Loucy (cell line): ENCODE data around the gene TANGO2.

Experiments used
- H2AFZ ChIP-seq: fragments of 200-600 bp; sonication (generic); 2 replicates; pipeline ENCODE4 v1.6.0; 2016; ENCODE audit warnings: antibody characterized with exemption, mild to moderate bottlenecking, low read length, moderate library complexity
- H3F3A ChIP-seq: fragments of 200-600 bp; 2 replicates; pipeline ENCODE4 v1.6.0; 2016; ENCODE audit warnings: antibody characterized with exemption, low read depth, mild to moderate bottlenecking
- H3K27me3 ChIP-seq: fragments of 200-600 bp; sonication (generic); 2 replicates; pipeline ENCODE4 v1.6.1; 2014; ENCODE audit warnings: low read length, mild to moderate bottlenecking; ENCODE audit not compliant: insufficient read depth, poor library complexity, severe bottlenecking
- H3K36me3 ChIP-seq: fragments of 200-600 bp; sonication (generic); 2 replicates; pipeline ENCODE4 v1.6.1; 2016; ENCODE audit warnings: low read length; ENCODE audit not compliant: insufficient read depth
- H3K4me1 ChIP-seq: fragments of 200-600 bp; sonication (generic); 2 replicates; pipeline ENCODE4 v1.5.1; 2014; ENCODE audit warnings: low read length, mild to moderate bottlenecking; ENCODE audit not compliant: insufficient read depth, poor library complexity, severe bottlenecking
- H3K4me2 ChIP-seq: fragments of 200-600 bp; sonication (generic); 2 replicates; pipeline ENCODE4 v1.6.0; 2014; ENCODE audit warnings: antibody characterized with exemption, low read length, low read depth, mild to moderate bottlenecking; ENCODE audit not compliant: poor library complexity, severe bottlenecking
- H3K4me3 ChIP-seq: fragments of 200-600 bp; sonication (generic); 2 replicates; pipeline ENCODE4 v1.5.1; 2014; ENCODE audit warnings: low read length, mild to moderate bottlenecking, mixed read lengths; ENCODE audit not compliant: poor library complexity, severe bottlenecking
- H3K79me2 ChIP-seq: fragments of 200-600 bp; sonication (generic); 2 replicates; pipeline ENCODE4 v1.6.1; 2014; ENCODE audit warnings: low read length; ENCODE audit not compliant: insufficient read depth
- H3K9ac ChIP-seq: fragments of 200-600 bp; sonication (generic); 2 replicates; pipeline ENCODE4 v1.6.0; 2014; ENCODE audit warnings: mild to moderate bottlenecking, low read depth, low read length, moderate library complexity; ENCODE audit not compliant: poor library complexity, severe bottlenecking
- H3K9me2 ChIP-seq: fragments of 200-600 bp; sonication (generic); replicated peaks from 2 replicates; pipeline ENCODE4 v1.6.1; 2016; ENCODE audit warnings: low read depth, low read length, mixed read lengths
- H3K9me3 ChIP-seq: fragments of 200-600 bp; sonication (generic); 2 replicates; pipeline ENCODE4 v1.6.1; 2014; ENCODE audit warnings: mild to moderate bottlenecking, antibody characterized with exemption, low read length, low read depth; ENCODE audit not compliant: insufficient read depth
- H4K20me1 ChIP-seq: fragments of 200-600 bp; sonication (generic); 2 replicates; pipeline ENCODE4 v1.6.0; 2014; ENCODE audit warnings: antibody characterized with exemption, low read length, mild to moderate bottlenecking; ENCODE audit not compliant: insufficient read depth, poor library complexity, severe bottlenecking
- CTCF ChIP-seq: fragments of 200-600 bp; sonication (generic); conservative IDR thresholded peaks from 2 replicates; pipeline ENCODE4 v1.5.1; 2014; ENCODE audit warnings: mild to moderate bottlenecking, antibody characterized with exemption, low read length
- EZH2phosphoT487 ChIP-seq: fragments of 200-600 bp; IDR thresholded peaks from 2 replicates; pipeline ENCODE4 v1.6.1; 2018; ENCODE audit warnings: antibody characterized with exemption, mild to moderate bottlenecking, moderate library complexity, borderline replicate concordance

TANGO2 gene

DNA sequence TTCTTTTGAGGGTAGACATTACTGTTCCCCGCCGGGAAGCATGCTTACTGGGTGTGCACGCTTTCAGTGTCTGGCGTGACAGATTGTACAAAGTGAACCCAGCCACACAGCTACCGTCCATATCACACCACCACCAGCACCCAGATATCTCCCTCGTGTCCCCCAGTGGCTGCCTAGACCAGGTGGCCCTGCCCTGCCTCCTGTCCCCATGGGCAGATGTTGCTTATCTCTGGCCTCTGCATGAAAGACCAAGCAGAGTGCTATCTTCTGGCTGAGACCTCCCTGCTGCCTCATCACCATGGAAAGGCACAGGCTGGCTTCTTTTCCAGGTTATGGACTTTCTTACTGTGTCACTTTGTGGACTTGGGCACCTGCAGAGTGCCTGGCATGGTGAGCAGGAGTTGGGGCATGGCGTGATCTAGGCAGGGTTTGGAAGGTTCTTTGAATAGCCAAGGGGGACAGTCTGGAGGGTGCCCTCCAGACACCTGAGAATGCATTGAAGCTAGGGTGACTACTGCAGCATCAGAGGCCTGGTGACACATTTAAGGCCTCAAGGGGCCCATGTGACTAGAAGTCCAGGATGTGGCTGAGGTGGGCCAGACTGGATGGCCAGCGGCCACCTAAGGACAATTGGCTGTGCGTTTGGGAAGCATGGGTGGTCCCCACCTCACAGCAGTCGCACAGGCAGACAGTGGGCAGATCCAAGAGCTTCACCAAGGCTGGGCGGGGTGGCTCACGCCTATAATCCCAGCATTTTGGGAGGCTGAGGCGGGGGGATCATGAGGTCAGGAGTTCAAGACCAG, 4.7 kb downstream of the TANGO2 start:
- peaks cover 10% of the 10 kb centered on the region for H4K20me1 ChIP-seq
- H3K9me2 ChIP-seq: no peaks in the 10 kb centered on the region
- no peak overlapping the region for H2AFZ ChIP-seq
- no peaks in the 10 kb centered on the region for H3K36me3 ChIP-seq
- peaks cover 15% of the 10 kb centered on the region for H3K4me1 ChIP-seq
- no peak overlapping the region for H3K9ac ChIP-seq
- H3K79me2 ChIP-seq: peaks cover 25% of the 10 kb centered on the region
- H3K4me2 ChIP-seq: no peak overlapping the region
- H3F3A ChIP-seq: no peaks in the 10 kb centered on the region
- no peaks in the 10 kb centered on the region for H3K27me3 ChIP-seq
- H3K4me3 ChIP-seq: no peak overlapping the region
- H3K9me3 ChIP-seq: no peaks in the 10 kb centered on the region
- TF ChIP-seq EZH2phosphoT487: no peak
- no peak for TF ChIP-seq CTCF

DNA sequence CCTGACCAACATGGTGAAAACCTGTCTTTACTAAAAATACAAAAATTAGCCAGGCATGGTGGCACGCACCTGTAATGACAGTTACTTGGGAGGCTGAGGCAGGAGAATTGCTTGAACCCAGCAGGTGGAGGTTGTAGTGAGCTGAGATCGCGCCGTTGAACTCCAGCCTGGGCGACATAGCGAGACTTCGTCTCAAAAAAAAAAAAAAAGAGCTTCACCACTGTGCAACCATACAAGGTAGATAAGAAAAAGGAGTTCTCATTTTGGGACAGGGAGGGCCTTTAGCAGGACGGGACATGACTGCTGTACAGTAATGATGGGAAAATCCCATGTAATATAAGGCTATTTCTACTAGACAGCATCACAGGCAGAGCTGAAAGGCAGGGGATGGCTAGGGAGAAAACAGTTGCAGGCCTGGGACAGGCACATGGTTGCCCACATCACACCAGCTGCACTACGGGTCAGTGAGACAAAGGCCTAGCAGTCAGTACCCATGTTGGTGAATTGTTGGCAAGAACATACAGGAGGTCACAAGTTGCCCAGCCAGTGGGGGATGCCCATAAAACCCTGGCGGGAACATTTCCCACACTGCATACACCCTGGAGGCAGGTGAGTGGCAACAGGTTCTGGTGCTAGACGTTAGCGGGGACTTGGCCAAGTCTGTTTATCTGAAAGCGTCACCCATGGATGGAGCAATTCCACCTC, 5.4 kb downstream of the TANGO2 start:
- peaks cover 15% of the 10 kb centered on the region for H3K4me1 ChIP-seq
- no peak overlapping the region for H3K9ac ChIP-seq
- no peaks in the 10 kb centered on the region for H3K9me3 ChIP-seq
- H2AFZ ChIP-seq: no peak overlapping the region
- peaks cover 21% of the 10 kb centered on the region for H3K79me2 ChIP-seq
- no peaks in the 10 kb centered on the region for H3K36me3 ChIP-seq
- no peaks in the 10 kb centered on the region for H3K9me2 ChIP-seq
- no peak overlapping the region for H3K4me2 ChIP-seq
- no peaks in the 10 kb centered on the region for H3F3A ChIP-seq
- no peaks in the 10 kb centered on the region for H3K27me3 ChIP-seq
- TF ChIP-seq EZH2phosphoT487 (no peak), CTCF (no peak)
- H4K20me1 ChIP-seq: peaks cover 7% of the 10 kb centered on the region
- no peak overlapping the region for H3K4me3 ChIP-seq

GRCh38 chr22:20026996-20027601, 6.2 kb downstream of the TANGO2 start:
- H3K4me3 ChIP-seq: no peak overlapping the region
- TF ChIP-seq EZH2phosphoT487: no peak
- no peak for TF ChIP-seq CTCF
- no peak overlapping the region for H2AFZ ChIP-seq
- H3K36me3 ChIP-seq: no peaks in the 10 kb centered on the region
- no peaks in the 10 kb centered on the region for H3K27me3 ChIP-seq
- peaks cover 9% of the 10 kb centered on the region for H3K4me1 ChIP-seq
- no peak overlapping the region for H3K4me2 ChIP-seq
- H4K20me1 ChIP-seq: peaks cover under 1% of the 10 kb centered on the region
- H3K9ac ChIP-seq: no peak overlapping the region
- H3K9me2 ChIP-seq: no peaks in the 10 kb centered on the region
- H3F3A ChIP-seq: no peaks in the 10 kb centered on the region
- H3K9me3 ChIP-seq: no peaks in the 10 kb centered on the region
- peaks cover 14% of the 10 kb centered on the region for H3K79me2 ChIP-seq
